MV-4-11 (cell line): ENCODE measurements around the gene ACE.

Experiments used
- DNase-seq: peaks from one replicate; lab custom pipeline; 2025; lab: John Stamatoyannopoulos, UW

Gene ACE

DNA sequence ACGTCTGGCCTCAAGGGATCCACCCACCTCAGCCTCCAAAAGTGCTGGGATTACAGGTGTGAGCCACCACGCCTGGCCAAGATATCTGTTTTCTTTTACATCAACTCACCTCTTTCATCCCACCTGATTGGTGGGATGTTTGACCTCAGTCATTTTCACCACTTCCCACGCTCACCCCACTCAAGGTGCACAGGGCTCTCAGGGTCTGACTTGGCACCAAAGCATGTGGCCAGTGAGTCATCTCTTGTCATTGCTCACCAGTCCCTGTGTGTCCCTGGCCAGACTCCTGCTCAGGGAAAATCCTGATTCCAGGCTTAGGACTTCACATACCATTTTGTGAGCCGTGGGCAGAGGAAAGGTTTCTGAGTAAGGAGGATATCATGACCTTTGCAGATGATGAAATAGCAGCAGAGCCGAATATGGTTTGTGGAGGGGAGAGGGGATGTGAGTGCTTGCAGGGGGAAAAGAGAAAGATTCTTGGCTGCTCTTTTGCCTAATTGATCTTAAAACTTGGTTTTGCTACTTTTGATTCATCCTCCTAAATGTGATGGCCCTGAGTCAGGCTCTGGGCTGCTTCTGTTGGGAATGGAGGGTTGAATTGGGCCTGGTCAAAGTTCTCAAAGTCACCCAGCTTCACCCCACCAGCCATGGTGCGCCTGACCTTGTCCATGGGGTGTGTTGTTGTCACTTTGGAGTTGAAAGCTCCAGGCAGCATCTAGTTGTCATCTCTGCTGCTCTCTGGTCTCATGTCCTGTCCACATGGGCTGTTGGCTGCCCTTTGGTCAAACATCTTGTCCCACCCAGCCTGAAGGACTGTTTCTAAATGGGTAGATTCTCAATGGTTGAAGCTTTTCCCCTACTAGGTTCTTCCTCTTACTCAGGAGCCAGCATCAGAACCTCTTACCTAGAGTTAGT is 40.3 kb downstream of the ACE start:
- DNase-seq: no peak

DNA sequence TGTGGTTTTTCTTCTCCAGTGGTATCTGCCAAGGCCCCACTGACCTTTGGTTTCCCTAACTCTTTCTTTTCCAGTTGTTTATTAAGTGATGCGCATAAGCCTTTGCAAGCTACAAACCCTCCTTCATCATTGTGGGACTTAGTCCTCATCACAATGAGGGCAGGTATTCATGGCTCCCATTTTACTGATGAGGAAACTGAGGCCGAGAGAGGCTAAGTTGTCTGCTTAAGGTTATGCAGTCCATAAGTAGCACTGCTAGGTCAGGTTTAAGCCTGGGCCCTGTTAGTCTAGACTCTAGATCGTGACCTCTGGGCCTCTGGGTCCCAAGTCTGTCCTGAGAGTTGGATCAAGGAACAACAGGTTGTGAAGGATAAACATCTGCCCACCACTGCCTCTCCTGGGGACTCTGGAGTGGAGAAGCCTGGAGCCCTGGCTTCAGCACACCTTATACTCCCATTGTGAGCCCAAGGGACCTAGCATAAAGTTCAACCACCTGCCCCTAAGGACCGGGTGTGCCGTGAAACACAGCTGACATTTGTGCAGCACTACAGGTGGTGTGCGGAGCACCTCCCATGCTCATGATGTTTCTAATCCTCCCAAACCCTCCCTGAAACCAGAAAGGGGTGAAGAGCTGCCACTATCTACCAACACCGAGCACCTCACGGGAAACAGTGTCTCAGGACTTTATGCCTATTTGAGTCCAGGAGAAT is 41.1 kb downstream of the ACE start:
- DNase-seq: no peak

GRCh38 chr17:63519116-63519881 is 42.4 kb downstream of the ACE start:
- no peak for DNase-seq

DNA sequence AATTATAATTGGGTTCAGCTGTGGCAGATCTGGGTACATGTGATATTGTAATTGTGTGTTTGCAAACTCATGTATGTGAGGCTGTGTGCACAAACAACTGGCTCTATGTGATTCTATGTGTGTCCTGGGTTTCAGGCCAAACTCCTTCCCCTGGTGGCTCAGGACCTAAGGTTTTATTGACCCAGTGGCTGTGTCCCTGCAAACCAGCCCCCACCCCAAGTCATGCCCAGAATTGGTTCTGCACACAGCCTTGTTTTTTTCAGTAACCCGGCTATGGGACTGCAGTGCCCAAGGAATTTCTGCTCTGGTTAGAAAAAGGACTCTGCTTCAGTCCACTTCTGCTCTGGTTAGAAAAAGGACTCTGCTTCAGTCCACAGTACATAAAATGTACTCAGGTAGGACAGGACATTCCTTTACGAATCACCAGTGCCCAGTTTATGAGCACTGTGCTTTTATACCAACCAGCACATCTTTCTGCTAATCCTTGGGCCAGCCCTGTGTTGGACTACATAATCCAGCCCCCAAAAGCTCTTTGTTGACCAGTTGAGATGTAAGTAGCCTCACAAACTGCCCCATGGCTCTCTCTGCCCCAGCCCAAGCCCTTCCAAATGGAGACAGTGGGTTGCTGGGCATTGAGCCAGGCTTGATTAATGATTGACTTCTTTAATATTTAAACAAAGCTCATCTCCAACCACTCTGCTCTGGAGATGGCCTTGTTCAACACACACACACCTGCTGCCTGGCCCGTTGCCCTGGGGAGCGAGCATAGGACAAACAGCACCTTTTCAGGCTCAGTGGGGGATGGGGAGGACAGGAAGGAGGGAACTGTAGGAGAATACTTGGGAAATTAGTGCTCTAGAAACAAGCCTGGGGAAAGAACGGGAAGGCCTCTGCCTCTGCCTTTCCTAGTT is 43.4 kb downstream of the ACE start:
- no peak for DNase-seq

- no peak for DNase-seq
Measured at GRCh38 chr17:63523253-63523855, 46.5 kb downstream of the ACE start, which contains the start of gene KCNH6. Gene KCNH6, plus strand, starts transcription at chr17:63523358. Its CDS starts 56 bp downstream, at chr17:63523414.

- no peak for DNase-seq
Measured at GRCh38 chr17:63524051-63524450, 47.2 kb downstream of the ACE start.

GRCh38 chr17:63525190-63525946 is 48.5 kb downstream of the ACE start:
- DNase-seq: no peak

GRCh38 chr17:63526861-63527260 is 50.0 kb downstream of the ACE start:
- DNase-seq: no peak

DNA sequence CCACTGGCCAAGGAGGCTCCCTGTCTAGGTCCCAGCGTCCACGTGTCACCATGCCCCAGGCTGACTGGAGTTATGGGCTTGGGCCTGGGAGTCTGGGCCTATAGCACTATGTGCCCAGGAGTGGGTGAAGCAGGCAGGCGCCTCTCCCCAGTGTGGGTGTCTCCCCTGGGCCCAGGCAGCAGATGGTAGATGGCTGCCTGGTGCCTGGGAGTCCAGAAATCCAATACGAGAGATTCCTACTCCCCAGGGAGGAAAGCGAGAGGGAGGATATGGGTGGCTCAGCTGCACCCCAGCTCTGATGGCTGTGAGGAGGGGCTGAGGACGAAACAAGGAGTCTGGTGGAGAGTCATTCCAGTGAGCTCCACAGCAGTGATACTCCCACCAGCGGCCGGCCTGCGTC is 51.3 kb downstream of the ACE start:
- no peak for DNase-seq

- no peak for DNase-seq
Measured at GRCh38 chr17:63529711-63530556, 53.1 kb downstream of the ACE start.

- DNase-seq: no peak
Measured at GRCh38 chr17:63530557-63531021, 53.7 kb downstream of the ACE start.

DNA sequence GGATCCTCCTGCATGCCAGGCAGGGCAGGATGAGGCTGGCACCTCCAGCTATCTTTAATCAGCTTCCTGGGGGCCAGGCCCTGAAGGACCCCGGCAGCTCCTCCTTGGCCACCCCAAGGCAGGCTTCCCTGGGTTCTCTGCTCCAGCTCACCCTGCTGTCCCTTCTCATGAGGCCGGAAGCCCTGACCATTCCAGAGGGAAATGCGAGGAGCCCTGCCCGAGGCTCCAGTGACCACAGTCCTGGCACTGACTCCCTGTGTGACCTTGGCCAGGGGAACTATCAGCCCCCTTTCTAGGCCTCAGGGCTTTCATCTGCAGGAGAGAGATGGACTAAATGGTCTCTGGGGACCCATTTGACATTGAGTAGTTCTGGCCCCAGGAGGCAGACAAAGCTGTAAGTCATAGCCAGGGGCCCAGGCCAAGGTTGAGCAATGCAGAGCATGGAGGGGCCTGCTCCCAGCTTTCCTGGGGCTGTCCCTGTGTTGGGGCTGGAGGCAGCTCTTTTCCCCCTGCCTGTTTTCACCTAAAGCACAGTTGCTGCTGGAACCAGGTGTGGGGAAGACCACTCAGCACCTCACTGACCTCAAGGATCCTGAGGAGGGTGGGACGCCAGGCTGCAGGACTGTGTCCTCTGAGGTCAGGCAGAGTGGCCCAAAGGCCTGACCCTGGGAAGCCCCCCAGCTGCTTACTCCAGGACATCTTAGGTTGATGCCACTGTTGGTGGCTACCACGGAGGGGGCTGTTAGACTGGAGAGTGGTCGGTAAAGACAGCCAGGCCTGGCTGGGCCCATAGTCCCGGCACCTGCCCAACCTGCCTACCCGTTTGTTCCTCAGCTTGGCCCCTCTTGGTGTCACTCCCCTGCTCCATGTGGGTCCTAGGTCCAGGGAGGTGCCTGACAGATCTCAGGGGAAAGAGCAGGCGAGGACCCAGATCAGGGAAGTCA is 54.4 kb downstream of the ACE start:
- DNase-seq: no peak

DNA sequence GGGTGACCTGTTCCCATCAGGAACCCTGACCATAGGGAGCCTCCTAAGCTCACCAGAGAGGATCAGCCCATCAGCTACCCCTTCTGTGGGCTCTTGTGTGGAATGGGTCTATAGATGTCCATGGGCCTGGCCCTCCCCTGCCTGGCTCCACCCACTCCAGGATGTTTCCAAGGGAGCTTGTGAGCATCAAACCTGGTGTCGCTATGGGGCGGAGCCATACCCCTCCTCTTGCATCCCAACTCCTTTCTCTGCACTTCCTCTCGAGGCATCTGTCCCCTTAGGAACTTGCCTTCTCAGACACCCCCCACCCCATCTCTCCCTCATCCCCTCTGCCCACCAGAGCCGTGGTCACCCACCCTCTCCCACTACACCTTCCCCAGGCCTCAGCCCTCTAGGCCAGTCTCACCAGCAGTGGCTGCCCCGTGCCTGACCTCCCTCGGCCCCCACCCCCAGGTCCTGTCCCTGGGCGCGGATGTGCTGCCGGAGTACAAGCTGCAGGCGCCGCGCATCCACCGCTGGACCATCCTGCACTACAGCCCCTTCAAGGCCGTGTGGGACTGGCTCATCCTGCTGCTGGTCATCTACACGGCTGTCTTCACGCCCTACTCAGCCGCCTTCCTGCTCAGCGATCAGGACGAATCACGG is 56.7 kb downstream of the ACE start:
- no peak for DNase-seq

DNA sequence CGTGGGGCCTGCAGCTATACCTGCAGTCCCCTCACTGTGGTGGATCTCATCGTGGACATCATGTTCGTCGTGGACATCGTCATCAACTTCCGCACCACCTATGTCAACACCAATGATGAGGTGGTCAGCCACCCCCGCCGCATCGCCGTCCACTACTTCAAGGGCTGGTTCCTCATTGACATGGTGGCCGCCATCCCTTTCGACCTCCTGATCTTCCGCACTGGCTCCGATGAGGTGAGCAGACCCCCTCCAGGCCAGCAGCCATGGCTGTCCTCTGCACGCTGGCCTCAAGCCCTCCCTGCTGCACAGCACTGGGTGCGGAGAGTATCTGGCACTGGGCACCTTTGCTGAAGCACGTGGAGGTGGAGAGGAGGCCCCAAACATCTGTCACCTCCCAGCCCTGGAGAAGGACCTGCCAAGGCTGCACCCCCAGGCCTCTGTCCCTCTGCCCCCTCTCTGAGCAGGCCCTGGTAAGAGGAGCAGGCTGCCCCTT is 57.3 kb downstream of the ACE start:
- no peak for DNase-seq

DNA sequence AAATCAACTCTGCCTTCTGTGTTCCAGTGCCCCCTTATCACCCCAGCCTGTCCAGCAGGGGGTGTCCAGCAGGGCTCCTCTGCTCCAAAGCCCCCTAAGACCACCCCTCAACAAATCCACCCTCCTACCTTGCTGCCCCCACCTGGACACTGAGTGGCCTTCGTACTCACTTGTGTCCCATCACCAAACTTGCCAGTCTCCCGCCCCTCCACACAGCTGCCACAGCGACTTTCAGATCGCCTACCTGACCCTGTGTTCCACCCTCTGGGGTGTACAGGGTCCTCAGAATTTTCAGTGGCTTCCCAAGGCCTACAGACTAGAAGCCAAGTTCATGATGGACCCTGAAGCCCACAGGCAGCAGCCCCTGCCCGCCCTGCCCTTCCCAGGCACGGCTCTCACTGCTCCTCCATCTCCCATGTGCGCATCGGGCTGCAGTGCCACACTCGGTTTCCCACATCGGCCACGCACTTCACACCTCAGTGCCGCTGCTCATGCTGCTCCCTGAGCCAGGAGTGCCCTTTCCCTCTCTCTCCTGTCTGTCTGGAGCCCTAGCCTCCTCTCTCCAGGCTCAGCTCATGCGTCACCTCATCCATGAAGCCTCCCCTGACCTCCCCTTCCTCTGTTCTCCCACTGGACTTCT is 58.1 kb downstream of the ACE start:
- no peak for DNase-seq

DNA sequence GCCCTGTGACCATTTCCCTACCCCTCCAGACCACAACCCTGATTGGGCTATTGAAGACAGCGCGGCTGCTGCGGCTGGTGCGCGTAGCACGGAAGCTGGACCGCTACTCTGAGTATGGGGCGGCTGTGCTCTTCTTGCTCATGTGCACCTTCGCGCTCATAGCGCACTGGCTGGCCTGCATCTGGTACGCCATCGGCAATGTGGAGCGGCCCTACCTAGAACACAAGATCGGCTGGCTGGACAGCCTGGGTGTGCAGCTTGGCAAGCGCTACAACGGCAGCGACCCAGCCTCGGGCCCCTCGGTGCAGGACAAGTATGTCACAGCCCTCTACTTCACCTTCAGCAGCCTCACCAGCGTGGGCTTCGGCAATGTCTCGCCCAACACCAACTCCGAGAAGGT is 58.8 kb downstream of the ACE start:
- no peak for DNase-seq

DNA sequence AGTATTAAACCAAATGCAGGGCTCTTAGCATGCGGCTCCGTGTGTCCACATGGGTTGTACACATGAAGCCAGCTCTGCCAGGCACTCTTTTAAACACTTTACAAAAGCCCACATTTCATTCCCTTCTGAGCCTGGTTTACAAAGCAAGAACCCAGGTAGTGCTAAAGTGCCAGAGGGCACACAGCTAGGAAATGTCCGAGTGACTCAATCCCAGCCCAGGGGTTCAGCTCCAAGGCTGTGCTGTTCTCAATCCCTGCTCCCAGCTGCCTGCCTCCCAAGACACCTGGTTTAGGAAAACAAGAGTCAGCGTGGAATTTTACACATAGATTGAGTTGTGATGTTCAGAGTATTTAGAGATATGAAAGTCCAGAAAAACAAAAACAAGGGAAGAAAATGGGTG is 60.1 kb downstream of the ACE start:
- DNase-seq: no peak
